HL-60/S4 treated with phorbol 12-myristate 13-acetate at 8.2 ng/mL for 4 days and 3 days (cell line): ENCODE results near the gene PDZD11.
"Not testable (repeated sequence)": the region's sequence is repeated elsewhere in the genome, so short reads cannot be mapped to it uniquely, and the experiment has no call there.

Source experiments
- in situ Hi-C: fragments of 300-500 bp; cut with MboI; formaldehyde crosslinking; loops from 2 replicates; pipeline ENCODE4 v1.15.0; 2022; ENCODE audit warnings: low sequenced_read_pairs

The PDZD11 gene

DNA sequence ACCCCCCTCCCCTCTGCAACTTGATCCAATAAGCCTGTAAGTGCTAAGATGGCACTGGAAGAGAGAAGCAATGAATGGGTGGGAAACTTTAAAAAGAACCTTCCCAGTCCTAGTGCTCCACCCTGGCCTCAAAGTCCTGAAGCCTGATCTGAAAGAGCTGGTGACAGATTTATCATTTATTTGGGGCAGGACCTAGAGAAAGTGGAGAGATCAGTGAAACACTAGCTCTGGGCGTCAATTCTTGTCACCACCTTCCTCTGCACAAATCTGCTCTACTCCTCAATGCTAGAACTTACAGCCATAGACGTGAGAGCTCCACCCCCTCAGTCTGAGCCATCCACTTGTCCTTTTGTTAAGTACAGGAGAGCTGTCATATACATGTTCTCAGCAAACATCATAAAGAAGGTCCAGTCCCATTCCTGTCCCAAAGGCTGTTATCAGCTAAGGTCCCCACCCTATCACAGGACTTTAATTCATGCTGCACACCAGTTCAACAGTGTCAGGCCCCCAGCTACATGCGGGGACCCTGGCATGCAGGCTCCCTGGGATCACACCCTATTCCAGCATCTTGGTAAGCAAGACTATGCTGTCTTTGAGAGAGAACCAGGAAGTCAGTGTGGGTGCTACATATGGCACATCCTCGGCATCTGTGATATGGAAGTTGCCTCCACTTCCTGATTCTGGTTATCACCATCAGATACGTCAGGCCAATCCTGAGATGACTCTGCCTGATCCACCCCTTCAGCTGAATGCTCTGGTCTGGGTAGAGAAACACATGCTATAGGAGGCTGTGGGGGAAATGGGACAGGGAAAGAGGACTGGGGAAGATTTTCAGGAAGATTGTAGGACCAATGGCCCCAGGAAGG, 32.1 kb downstream of the PDZD11 start:
- in situ Hi-C loops, result no loop called here

DNA sequence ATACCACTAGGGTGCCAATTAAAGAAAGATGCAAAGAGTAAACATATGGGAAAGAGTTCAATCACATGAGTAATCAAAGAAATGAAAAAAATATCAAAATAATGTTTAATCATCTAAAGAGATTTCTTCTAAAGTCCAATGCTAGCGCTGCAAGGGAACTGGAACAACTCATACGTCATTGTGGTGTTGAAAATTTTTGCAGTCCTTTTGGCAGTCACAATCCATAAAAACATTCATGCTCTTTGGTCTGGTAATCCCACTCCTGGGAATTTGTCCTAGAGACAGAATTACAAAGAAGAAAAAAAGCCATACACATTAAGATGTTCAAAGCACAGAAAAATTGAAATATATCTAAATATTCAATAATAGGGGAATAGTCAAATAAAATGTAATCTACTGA, 34.3 kb downstream of the PDZD11 start:
- in situ Hi-C loops, result no loop called here

DNA sequence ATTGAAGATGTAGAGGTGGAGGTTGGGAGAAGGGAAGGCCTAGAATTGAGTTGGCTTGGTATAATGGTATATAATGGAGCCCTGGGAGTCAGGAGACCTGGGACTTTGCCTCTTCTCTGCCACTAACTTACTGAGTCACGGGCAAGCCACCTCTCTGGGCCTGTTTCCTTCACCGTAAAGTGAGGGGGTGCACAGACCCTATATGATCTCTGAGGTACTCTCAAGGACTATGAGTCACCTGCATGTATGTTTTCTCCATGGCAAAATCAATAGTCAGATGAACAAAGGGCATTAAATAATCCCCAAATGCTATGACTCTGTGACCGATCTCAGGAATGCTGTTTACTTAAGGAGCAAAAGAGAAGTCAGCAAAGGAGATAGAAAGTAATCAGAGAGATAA, 34.8 kb downstream of the PDZD11 start:
- in situ Hi-C loops, result no loop called here

DNA sequence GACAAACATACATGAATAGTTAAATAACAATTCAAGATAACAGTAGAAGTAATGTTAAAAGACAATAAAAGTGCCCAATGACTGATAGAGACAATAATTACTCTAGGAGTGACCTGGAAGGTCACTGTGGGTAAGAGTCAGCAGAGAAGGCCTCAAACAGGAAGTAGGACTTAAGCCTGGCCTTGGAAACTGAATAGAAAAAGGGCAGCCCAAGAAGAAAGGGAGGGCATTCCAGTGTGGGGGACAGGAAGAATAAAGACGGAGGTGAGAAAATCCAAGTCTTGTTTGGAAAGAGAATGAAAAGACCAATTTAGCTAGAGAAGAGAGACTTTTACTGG, 35.7 kb downstream of the PDZD11 start:
- in situ Hi-C loops, result no loop called here

DNA sequence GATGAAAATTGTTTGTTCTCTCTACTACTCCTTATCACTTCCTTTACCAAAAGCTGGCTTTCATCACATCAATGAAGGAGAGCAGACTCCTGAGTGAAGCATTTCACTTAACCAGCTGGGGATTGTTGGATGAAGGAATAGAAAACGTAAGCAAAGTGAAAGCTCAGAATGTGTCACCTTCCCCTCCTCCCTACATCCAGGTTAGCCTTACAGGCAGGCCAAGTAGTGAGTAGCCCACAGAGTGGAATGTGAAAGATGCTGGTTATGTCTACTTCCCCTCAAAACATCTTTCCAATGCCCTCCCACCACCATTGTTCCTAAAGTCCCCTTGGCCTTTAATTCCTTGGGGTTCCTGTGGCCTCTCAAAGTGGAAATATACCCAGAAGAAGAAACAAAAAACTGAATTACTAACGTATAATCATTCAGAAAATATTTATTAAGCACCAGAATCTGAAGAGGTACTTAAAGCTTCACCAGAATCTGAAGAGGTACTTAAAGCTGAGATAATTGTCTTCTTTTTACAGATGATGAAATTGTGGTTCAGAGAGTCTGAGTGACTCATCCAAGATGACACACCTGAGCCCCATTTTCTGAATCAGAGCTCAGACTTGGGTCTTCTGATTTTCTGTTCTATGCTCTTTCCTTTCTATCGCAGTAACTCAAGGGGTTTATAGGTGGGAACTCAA, 36.2 kb downstream of the PDZD11 start:
- in situ Hi-C loops, result no loop called here

DNA sequence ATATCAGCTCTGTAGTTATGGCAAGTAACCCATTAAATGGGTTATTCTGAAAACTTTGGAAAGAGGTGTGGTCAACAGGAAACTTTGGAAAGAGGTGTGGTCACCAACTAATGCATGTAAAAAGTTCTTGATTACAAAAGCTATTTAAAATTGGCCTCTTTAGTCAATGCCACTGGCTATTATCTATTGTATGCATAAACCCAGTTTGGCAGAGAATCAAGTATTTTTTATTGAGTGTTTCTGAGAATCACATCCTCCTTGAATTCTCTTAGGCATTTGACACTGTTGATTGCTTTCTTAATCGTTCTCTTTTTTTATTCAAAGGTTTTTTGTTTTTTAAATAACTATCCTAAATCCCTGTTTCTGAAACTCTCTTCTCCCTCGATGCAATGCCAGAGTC, 37.2 kb downstream of the PDZD11 start:
- in situ Hi-C loops, result no loop called here

DNA sequence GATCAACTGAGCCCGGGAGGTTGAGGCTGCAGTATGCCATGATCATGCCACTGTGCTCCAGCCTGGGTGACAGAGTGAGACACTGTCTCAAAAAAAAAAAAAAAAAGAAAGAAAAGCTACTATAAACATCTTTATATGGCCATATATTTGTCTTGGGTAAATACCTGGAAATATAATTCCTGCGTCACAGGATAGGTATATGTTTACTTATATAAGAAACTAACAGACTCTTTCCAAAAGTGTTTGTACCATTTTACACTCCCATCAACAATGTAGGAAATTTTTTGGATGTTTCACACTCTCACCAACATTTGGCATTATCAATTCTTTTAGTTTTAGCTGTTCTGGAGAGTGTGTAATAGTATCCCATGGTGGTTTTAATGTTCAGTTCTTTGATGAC, 42.5 kb downstream of the PDZD11 start:
- in situ Hi-C loops, result no loop called here

DNA sequence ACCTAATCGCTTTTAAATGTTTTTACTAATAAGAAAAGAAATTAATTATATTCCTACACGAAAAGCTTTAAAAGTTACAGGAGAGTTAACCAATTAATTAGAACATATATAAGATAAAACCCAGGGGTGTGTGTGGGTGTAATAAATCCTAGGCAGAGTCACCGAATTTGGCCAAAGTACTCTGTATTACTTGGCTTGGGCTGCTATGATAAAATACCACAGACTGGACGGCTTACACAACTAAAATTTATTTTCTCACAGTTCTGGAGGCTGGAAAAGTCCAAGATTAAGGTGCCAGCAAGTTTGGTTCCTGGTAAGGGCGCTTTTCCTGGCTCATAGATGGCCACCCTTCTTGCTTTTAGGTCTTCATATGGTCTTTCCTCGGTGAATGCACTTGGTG, 44.8 kb downstream of the PDZD11 start:
- in situ Hi-C loops, result no loop called here

DNA sequence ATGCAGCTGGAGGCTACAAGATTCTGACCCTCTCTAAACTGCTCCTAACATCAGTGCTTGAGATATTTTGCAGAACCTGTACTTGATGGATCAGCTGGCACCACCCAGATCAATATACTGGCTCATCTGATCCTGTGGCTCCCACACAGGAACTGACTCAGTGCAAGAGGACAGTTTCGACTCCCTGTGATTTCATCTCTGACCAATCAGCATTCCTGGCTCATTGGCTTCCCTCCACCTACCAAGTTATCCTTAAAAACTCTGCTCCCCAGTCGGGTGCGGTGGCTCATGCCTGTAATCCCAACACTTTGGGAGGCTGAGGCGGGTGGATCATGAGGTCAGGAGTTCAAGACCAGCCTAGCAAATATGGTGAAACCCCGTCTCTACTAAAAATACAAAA, 46.1 kb downstream of the PDZD11 start:
- in situ Hi-C loops, result not testable (repeated sequence)

DNA sequence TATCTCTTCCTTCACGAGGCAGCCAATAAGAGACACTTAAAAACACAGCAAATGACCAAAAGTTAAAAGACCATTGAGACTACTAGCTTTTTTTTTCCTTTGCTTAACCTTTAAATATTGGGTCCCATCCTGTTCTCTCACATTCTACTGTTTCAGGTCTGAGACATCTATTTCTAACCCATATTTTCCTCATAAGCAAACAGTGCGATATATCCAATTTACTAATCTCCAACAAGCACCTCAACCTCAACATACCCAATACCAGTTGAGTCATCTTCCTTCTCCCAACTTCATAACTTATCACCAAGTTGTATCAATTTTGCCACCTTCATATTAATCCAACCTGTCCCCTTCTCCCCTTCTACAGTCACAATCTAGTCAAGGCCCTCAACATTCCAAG, 48.2 kb downstream of the PDZD11 start:
- in situ Hi-C loops, result no loop called here

DNA sequence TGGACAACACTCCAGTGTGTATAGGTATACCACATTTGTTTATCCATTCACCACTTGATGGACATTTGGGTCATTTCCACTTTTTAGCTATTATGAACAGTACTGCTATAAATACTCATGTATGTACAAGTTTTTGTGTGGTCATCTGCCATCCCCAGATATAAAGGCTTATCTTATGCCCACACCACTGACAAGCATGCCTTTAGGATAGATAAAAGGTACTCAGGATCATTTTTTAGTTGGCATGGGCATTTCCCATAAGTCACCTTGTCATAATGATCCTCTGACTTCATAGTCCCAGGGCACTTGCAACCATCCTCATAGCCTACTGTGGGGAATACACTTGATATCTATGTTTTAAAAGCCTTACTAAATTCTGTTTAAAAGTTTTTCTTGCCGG, 49.0 kb downstream of the PDZD11 start:
- in situ Hi-C loops, result no loop called here
